Cardiac septum (tissue), 1 donor: Measurements from ENCODE around the gene EHHADH. TPM values are rescaled to one million over a fixed set of nuclear protein-coding genes. Genes with fewer than 3 reads are reported as not detected.

Experiments used
- DNase-seq: peaks from one replicate; pipeline ENCODE4 v3.0.0-alpha.2; 2020; ENCODE audit warnings: low spot score
- intact Hi-C: fragments of 100-400 bp; cut with DNase I; formaldehyde crosslinking; loops from one replicate; pipeline ENCODE4 v1.14.0; 2022
- microRNA-seq: library from miRNA; unstranded; fragments of <30 nt; microRNA quantifications from one replicate; pipeline ENCODE4 v1.2.0, GENCODE V29; 2020
- total RNA-seq: library from RNA; stranded (reverse); fragmentation: NEBNext Ultra II Directional; extraction: Animal tissue kit (Norgen Biotek cat#: 25700); gene quantifications from one replicate; pipeline ENCODE4 v1.2.1, GENCODE V29; 2021
- donor health status: DM: no; HTN: no; CAD: no.

Gene EHHADH
- total RNA-seq, 1 donor from 2014 or later = 17.7 TPM

- intact Hi-C loops = loop anchor here (5.0 to 10.0 kb wide), 2 partner anchors 108 to 340 kb away; partner anchors contain the start of gene VPS8
- peak; percentile 78 for DNase-seq
Measured at GRCh38 chr3:185152410-185153170, 101.3 kb downstream of the EHHADH start, which contains the start of gene C3orf70. C3orf70 (minus strand) TSS chr3:185153060; CDS start chr3:185152823, 237 bp downstream.

GRCh38 chr3:185151964-185152409, 101.9 kb downstream of the EHHADH start:
- intact Hi-C loops = loop anchor here (5.0 to 10.0 kb wide), 2 partner anchors 107 to 340 kb away; partner anchors contain the start of gene VPS8
- DNase-seq = no peak

- intact Hi-C loops = loop anchor here (5.0 to 10.0 kb wide), 2 partner anchors 107 to 339 kb away; partner anchors contain the start of gene VPS8
- no peak for DNase-seq
Measured at GRCh38 chr3:185151101-185151963, 102.5 kb downstream of the EHHADH start.

- intact Hi-C loops = loop anchor here (5.0 to 10.0 kb wide), 2 partner anchors 106 to 338 kb away; partner anchors contain the start of gene VPS8
- no peak for DNase-seq
Measured at GRCh38 chr3:185150561-185150960, 103.3 kb downstream of the EHHADH start.

- DNase-seq = no peak
- intact Hi-C loops = no loop called here
Measured at GRCh38 chr3:185149591-185149990, 104.3 kb downstream of the EHHADH start.

GRCh38 chr3:185145511-185145910, 108.3 kb downstream of the EHHADH start:
- no peak for DNase-seq
- intact Hi-C loops = no loop called here

GRCh38 chr3:185144784-185145183, 109.1 kb downstream of the EHHADH start:
- intact Hi-C loops = no loop called here
- no peak for DNase-seq

Small RNA genes within 50 kb of the gene (microRNA-seq; reads per million reads assigned to microRNA genes)
- not detected for gene MIR5588

Other genes starting within 250 kb of the EHHADH start
- 2.2 TPM for gene C3orf70, start 101.0 kb downstream of the EHHADH start, total RNA-seq
- 9.0 TPM for gene MAP3K13, start 109.1 kb upstream of the EHHADH start, total RNA-seq
- gene TMEM41A, start 245.0 kb upstream of the EHHADH start, total RNA-seq = 8.0 TPM